HUES6 (cell line): ENCODE data around the gene GFPT1.

Experiments
- H3K27ac ChIP-seq: 2 replicates; pipeline ENCODE4 v1.7.0; 2013; ENCODE audit warnings: low read depth, mild to moderate bottlenecking, low read length, inconsistent platforms
- H3K27me3 ChIP-seq: 2 replicates; pipeline ENCODE4 v1.6.1; 2013; ENCODE audit warnings: low read length; ENCODE audit not compliant: control insufficient read depth, insufficient read depth
- H3K36me3 ChIP-seq: 2 replicates; pipeline ENCODE4 v1.6.1; 2013; ENCODE audit warnings: low read length; ENCODE audit not compliant: control insufficient read depth, insufficient read depth
- H3K4me1 ChIP-seq: 2 replicates; pipeline ENCODE4 v1.6.1; 2013; ENCODE audit warnings: low read length; ENCODE audit not compliant: control insufficient read depth, insufficient read depth
- H3K4me3 ChIP-seq: 2 replicates; pipeline ENCODE4 v1.5.1; 2013; ENCODE audit warnings: low read depth, low read length
- H3K9ac ChIP-seq: one replicate; pipeline ENCODE4 v1.6.1; 2013; ENCODE audit warnings: mild to moderate bottlenecking, low read length
- H3K9me3 ChIP-seq: 2 replicates; pipeline ENCODE4 v1.6.1; 2013; ENCODE audit warnings: low read depth, low read length; ENCODE audit not compliant: control insufficient read depth, insufficient read depth

GFPT1 gene

DNA sequence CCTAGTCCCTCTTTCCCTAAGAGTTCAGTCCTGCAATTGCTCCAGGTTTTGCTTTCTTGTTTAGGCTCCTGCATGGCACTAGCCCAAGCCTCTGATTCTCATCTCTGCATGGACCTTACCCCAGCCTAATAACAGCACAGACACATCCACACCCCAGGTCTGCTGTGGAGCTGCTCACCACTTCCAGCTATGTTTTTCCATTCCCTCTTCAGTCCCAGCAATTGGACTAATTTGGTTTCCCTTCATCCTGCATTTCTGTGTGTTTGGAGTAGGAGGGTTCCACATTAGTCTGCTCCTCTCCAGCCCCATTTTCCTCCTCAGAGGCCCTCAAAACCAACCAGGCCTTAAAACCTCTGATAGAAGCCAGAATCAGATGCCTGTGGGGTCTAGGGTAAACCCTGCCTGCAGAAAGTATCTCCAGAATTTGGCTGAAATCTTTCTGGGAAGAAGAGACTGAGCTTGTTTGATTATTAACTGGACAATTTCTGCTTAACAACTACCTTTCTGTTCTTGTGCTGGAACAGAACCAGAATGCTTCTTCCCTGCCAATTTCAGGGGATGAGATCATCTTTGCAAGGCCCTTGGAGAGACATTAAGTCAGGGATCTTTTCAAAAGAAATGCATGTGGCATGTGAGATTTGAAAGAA, 95.9 kb downstream of the GFPT1 start:
- no peaks in the 10 kb centered on the region for H3K4me1 ChIP-seq
- H3K27me3 ChIP-seq: no peaks in the 10 kb centered on the region
- H3K9ac ChIP-seq: no peak overlapping the region
- H3K9me3 ChIP-seq: no peaks in the 10 kb centered on the region
- H3K4me3 ChIP-seq: no peak overlapping the region
- H3K27ac ChIP-seq: no peak overlapping the region
- H3K36me3 ChIP-seq: no peaks in the 10 kb centered on the region

DNA sequence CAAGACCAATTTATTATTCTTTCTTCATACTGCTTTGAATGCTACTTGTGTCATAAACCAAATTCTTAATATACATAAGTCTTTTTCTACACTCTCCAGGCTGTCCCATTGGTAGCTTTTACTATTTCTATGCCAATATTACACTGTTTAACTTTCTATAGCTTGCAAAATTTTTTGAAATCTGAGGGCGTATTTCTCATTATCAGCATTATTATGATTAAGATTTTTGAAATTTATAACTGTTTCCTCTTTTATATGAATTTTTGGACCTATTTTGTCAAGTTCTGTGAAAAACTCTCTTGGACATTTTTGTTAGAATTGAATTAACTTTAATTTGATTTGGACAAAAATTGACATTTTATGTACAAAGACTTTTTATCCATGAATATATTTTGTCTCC, 98.6 kb downstream of the GFPT1 start:
- Histone ChIP-seq H3K36me3 (no peaks in the 10 kb centered on the region), H3K4me3 (no peak overlapping the region), H3K27me3 (no peaks in the 10 kb centered on the region), H3K9ac (no peak overlapping the region), H3K4me1 (no peaks in the 10 kb centered on the region), H3K9me3 (no peaks in the 10 kb centered on the region), H3K27ac (no peak overlapping the region)

DNA sequence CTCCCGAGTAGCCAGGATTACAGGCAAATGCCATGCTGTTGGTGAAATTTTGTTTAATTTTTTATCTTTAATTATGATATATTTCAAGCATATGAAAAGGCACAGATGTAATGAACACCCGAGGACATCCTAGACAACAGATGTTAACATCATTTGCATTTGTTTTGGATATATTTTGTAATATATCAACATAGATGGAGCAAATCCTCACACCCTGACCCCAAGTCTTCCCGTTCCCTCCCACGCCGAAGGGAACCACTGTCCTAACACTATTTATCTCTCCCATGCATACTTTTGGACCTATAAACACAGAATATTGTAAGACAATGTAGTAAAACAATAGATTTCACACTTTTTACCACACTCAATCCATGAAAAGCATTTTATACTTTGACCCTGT, 99.5 kb downstream of the GFPT1 start:
- no peaks in the 10 kb centered on the region for H3K4me1 ChIP-seq
- no peaks in the 10 kb centered on the region for H3K27me3 ChIP-seq
- H3K4me3 ChIP-seq: no peak overlapping the region
- no peaks in the 10 kb centered on the region for H3K9me3 ChIP-seq
- H3K27ac ChIP-seq: no peak overlapping the region
- no peaks in the 10 kb centered on the region for H3K36me3 ChIP-seq
- H3K9ac ChIP-seq: no peak overlapping the region

DNA sequence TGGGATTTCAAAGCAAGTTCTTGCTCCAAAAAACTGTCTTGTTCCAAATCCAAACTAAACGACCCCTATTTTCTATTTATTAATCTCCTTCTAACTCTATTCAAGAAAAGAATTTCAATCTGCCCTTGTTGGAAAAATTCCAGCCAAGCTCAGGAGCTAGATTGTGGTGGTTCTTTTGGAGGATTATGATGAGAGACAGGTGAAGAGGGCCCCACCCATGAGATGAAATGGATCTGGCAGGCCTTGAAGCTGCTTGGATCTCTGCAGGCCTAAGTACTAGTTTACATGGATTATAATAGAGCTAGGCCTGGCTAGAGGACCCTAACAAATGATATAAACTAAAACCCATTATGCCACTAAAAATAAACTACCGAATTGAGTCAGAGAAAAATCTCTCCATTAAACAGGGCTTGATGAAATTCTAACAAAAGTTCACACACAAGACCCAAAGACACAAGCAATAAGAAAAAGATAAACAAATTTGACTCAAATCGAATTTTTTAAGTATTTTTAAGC, 101.6 kb downstream of the GFPT1 start:
- Histone ChIP-seq H3K27me3 (no peaks in the 10 kb centered on the region), H3K9me3 (no peaks in the 10 kb centered on the region), H3K36me3 (no peaks in the 10 kb centered on the region), H3K27ac (no peak overlapping the region), H3K9ac (no peak overlapping the region), H3K4me3 (no peak overlapping the region), H3K4me1 (no peaks in the 10 kb centered on the region)

DNA sequence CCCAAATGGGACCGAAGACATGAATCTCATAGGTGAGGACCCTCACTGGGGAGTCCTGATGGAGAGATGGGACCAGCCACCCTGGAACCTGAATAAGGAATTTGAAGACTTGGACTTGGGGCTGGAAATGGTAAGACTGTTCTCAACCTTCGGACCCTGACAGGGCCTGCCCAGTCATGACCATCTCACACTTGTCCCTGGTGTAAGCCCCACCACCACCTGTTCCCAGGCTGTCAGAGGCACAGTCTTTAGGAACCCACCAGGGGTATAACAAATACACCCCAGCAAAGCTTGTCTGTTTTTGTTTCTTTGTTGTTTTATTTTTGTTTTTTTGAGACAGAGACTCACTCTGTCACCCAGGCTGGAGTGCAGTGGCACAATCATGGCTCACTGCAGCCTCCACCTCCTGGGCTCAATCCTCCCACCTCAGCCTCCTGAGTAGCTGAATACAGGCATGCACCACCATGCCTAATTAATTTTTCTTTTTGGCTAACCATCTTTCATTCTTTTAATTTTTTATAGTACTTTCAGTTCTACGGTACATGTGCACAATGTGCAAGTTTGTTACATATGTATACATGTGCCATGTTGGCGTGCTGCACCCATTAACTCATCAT, 106.1 kb downstream of the GFPT1 start:
- no peak overlapping the region for H3K27ac ChIP-seq
- no peaks in the 10 kb centered on the region; the same call in 1 of the 2 replicates for H3K27me3 ChIP-seq
- no peaks in the 10 kb centered on the region for H3K4me1 ChIP-seq
- H3K9me3 ChIP-seq: no peaks in the 10 kb centered on the region
- no peak overlapping the region for H3K9ac ChIP-seq
- H3K4me3 ChIP-seq: no peak overlapping the region
- H3K36me3 ChIP-seq: no peaks in the 10 kb centered on the region

DNA sequence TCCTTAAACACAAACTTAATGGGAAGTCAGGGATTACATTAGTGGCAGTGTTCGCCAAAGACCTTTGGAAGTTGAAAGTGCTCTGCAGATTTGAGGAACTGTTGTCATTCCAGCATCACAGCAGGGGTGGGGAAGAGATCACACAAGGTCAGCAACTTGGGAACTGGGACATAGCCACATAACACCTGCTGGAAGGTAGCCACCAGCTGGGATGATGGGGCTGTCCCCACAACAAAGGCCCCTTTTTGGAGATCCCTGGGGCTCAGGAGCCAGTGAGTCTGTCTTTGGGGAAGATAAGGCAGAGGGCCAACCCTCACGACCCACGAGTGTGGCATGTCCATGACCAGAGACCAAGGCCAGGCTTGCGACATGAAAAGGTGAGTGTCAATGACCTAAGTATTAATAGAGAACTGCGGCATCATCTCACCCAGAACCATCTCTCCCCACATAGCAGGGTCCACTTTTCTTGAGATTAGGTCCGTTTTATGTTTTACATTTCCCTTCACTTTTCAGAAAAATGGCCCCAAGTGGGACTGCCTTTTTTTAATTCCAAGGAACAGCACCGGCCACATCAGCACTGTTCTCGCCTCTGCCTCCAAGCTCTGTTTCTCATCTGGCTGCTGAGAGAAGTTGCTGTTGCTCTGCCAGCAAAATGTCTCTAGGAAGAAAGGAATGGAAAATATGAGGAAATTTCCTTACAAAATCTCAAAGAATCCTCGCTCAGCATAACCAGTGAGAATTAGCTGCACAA, 106.9 kb downstream of the GFPT1 start:
- Histone ChIP-seq H3K9me3 (no peaks in the 10 kb centered on the region), H3K36me3 (no peaks in the 10 kb centered on the region), H3K4me1 (no peaks in the 10 kb centered on the region), H3K27me3 (no peaks in the 10 kb centered on the region; the same call in 1 of the 2 replicates), H3K9ac (no peak overlapping the region), H3K27ac (no peak overlapping the region), H3K4me3 (no peak overlapping the region)

DNA sequence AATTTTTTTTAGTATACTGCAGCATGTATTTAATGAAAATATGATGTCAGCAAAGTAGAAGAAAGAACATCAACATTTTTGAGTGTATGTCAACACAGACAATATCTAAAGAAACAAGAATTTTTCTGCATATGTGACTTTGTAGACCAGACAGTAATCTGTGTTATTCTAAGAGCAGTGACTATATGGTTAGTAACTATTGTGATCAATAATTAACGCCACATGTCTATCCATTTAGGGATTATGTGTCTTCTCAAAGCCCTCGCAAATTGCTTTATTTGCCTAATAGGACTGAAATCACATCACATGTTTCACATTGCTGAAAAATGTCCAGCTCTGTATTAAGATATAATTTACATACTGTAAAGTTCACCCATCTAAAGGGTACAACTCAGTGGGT, 107.8 kb downstream of the GFPT1 start:
- Histone ChIP-seq H3K4me3 (no peak overlapping the region), H3K36me3 (no peaks in the 10 kb centered on the region), H3K9me3 (no peaks in the 10 kb centered on the region), H3K9ac (no peak overlapping the region), H3K27ac (no peak overlapping the region), H3K4me1 (no peaks in the 10 kb centered on the region), H3K27me3 (no peaks in the 10 kb centered on the region; the same call in 1 of the 2 replicates)

DNA sequence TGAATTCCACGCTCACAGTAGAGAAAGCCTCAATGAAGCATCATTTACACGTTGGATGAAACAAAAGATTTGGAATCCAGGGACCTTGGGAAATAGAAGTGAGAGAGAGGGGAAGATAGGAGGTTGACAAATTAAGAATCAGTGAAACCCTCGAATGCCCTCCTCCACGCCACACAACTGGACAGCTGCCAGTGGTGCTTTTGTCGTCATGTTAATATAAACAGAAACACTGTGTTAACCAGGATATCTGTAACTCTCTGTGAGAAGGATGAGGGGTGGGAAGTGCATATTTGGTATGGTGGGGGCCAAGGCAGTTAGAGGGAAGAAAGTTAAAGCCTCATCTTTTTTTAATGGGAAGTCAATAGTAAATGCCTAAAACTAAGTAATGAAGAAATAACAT, 108.7 kb downstream of the GFPT1 start:
- Histone ChIP-seq H3K27ac (no peak overlapping the region), H3K4me1 (no peaks in the 10 kb centered on the region), H3K36me3 (no peaks in the 10 kb centered on the region), H3K9ac (no peak overlapping the region), H3K9me3 (no peaks in the 10 kb centered on the region), H3K27me3 (no peaks in the 10 kb centered on the region; the same call in 1 of the 2 replicates), H3K4me3 (no peak overlapping the region)

DNA sequence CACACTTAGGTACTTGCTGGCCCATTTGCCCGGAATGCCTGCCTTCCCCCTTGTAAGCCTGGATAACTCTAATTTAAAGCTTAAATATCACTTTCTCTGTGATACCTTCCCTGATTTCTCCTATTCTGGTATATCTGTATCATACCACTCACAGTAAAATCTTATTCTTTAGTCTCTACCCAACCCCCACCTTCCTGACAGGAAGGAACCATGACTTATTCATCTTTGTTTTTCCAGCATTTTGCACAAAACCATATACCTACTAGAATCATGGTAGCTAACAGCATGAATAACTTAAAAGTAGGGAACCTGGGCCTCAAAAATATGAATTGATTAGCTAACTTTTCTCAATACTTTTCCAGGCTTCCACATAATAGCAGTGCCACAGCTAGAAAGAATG, 111.5 kb downstream of the GFPT1 start:
- Histone ChIP-seq H3K9ac (no peak overlapping the region), H3K4me3 (no peak overlapping the region), H3K4me1 (no peaks in the 10 kb centered on the region), H3K9me3 (no peaks in the 10 kb centered on the region), H3K27me3 (no peaks in the 10 kb centered on the region; the same call in 1 of the 2 replicates), H3K27ac (no peak overlapping the region), H3K36me3 (no peaks in the 10 kb centered on the region)

DNA sequence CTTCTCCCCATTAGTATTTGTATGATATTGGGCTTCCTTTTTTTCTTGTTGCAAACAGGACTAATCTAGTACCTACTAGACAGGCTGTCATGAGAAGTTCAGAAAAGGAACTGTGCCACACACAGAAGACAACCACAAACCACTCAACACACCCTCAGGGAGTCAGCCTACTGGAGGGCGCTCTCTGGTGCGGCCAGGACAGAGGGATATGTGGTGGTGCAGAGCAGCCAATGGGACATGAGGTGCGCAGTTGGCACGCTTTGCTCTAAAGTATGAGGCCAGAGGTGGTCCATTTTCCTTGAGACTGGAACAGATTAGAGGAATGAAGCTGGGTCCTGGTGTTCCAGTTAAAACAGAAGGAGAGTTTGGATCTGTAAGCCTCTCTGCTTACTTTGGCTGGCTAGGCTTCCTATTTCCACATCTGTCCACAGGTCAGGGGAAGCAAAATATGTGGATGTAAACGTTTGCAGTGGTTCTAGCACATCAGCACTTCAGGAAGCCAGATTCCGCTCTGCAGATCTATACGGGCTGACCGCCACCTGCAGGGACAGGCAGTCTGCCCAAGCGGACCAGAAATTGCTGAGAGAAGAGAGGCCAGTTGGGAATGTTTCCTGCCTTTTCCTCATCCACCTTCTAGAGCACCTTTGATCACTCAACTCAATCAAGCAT, 114.1 kb downstream of the GFPT1 start:
- H3K9me3 ChIP-seq: no peaks in the 10 kb centered on the region
- H3K4me1 ChIP-seq: no peaks in the 10 kb centered on the region
- H3K27ac ChIP-seq: no peak overlapping the region
- H3K4me3 ChIP-seq: no peak overlapping the region
- H3K27me3 ChIP-seq: no peaks in the 10 kb centered on the region; the same call in 1 of the 2 replicates
- H3K9ac ChIP-seq: no peak overlapping the region
- H3K36me3 ChIP-seq: no peaks in the 10 kb centered on the region
